Measurements from ENCODE around the gene JMJD6. TPM values are rescaled to one million over a fixed set of nuclear protein-coding genes. Genes with fewer than 3 reads are reported as not detected.
"Not testable (repeated sequence)": the region's sequence is repeated elsewhere in the genome, so short reads cannot be mapped to it uniquely, and the experiment has no call there.

JMJD6 gene
- total and polyA plus RNA-seq, 2 experiments from 2014 or later, result 11.4 to 12.8 TPM

DNA sequence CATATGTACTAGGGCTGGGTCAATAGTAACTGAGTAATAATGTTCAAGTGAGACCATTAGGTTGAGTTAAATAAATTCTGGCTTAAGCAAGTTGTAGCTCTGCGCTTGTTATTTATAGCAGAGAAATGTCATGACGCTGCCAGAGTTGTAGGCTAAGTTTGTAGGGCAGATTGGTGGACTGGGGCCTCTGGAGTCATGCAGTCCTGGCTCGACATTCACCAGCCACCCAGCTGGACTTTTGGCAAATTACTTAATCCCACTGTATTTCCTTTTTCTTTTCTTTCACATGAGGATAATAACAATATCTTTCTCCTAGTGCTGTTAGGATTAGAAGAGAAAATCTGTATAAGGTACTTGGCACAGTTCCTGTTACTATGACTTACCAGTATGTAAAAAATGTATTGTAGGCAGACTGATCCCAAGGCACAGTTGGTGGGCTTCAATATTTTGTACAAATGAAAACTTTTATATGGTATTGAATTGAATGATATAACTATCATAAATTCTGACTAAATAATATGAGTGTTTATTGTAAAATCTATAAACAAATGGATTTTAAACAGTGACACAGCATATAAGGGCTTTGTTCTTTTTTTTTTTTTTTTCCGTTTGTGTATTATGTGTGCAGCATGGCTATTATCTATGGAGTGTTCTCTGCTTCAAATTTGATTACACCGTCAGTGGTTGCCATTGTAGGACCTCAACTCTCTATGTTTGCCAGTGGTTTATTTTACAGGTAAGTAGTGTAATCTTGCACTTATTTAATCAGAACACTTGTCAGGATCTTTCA lies 14.1 kb upstream of the JMJD6 start:
- Histone ChIP-seq H3K4me1 (ENCODE audit: insufficient read depth) (peaks cover 5% of the 10 kb centered on the region; the same call in 1 of the 2 replicates), H3F3A (replicated peaks; ENCODE audit: low read depth) (peaks cover 7% of the 10 kb centered on the region), H3K27ac (ENCODE audit: low read depth) (no peak overlapping the region), H3K36me3 (ENCODE audit: insufficient read depth) (peaks cover 10% of the 10 kb centered on the region; the same call in 1 of the 2 replicates), H3K4me2 (no peak overlapping the region), H2AFZ (no peak overlapping the region), H3K9me2 (ENCODE audit: insufficient read depth) (no peaks in the 10 kb centered on the region), H4K20me1 (replicated peaks; ENCODE audit: insufficient read depth) (peaks cover 6% of the 10 kb centered on the region), H3K79me2 (replicated peaks; ENCODE audit: insufficient read depth) (peaks cover 32% of the 10 kb centered on the region), H3K27me3 (ENCODE audit: insufficient read depth) (no peaks in the 10 kb centered on the region), H3K4me3 (no peak overlapping the region)
- Mint-ChIP-seq H3K4me1 (peaks cover 6% of the 10 kb centered on the region), H3K36me3 (ENCODE audit: low read depth) (peaks cover 44% of the 10 kb centered on the region), H3K27me3 (ENCODE audit: insufficient read depth, low read depth, poor library complexity) (peaks cover 16% of the 10 kb centered on the region), H3K27ac (no peak overlapping the region), H3K9me3 (peaks cover 8% of the 10 kb centered on the region; the same call in 2 of the 3 replicates), H3K4me3 (no peak overlapping the region)
- DNase-seq (ENCODE audit: low spot score) (no peak), ATAC-seq (no peak)
- TF ChIP-seq, protein P1, sequence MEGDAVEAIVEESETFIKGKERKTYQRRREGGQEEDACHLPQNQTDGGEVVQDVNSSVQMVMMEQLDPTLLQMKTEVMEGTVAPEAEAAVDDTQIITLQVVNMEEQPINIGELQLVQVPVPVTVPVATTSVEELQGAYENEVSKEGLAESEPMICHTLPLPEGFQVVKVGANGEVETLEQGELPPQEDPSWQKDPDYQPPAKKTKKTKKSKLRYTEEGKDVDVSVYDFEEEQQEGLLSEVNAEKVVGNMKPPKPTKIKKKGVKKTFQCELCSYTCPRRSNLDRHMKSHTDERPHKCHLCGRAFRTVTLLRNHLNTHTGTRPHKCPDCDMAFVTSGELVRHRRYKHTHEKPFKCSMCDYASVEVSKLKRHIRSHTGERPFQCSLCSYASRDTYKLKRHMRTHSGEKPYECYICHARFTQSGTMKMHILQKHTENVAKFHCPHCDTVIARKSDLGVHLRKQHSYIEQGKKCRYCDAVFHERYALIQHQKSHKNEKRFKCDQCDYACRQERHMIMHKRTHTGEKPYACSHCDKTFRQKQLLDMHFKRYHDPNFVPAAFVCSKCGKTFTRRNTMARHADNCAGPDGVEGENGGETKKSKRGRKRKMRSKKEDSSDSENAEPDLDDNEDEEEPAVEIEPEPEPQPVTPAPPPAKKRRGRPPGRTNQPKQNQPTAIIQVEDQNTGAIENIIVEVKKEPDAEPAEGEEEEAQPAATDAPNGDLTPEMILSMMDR (conservative IDR thresholded peaks at IDR 0.05; ENCODE audit: low read depth in 2 of 2), result no peak
- TF ChIP-seq ZNF114 (CRISPR knock-in tag; IDR thresholded peaks at IDR 0.05), result no peak
- no peak for TF ChIP-seq JUNB (IDR thresholded peaks at IDR 0.05; ENCODE audit: unreplicated experiment)
- TF ChIP-seq ZNF331 (CRISPR knock-in tag; IDR thresholded peaks at IDR 0.05; ENCODE audit: low read depth), result no peak
- no peak for TF ChIP-seq ZNF462 (CRISPR knock-in tag; IDR thresholded peaks at IDR 0.05)
- no peak for TF ChIP-seq POLR2AphosphoS5 (IDR thresholded peaks at IDR 0.05; ENCODE audit: low read depth)
- no peak for TF ChIP-seq CREB1 (CRISPR knock-in tag; IDR thresholded peaks at IDR 0.05; ENCODE audit: low read depth)
- no peak for TF ChIP-seq STAT1 (IDR thresholded peaks at IDR 0.05; ENCODE audit: unreplicated experiment)
- no peak for TF ChIP-seq NANOG (IDR thresholded peaks at IDR 0.05; ENCODE audit: borderline replicate concordance)
- no peak for TF ChIP-seq EZH2phosphoT487 (IDR thresholded peaks at IDR 0.05; ENCODE audit: unreplicated experiment)

DNA sequence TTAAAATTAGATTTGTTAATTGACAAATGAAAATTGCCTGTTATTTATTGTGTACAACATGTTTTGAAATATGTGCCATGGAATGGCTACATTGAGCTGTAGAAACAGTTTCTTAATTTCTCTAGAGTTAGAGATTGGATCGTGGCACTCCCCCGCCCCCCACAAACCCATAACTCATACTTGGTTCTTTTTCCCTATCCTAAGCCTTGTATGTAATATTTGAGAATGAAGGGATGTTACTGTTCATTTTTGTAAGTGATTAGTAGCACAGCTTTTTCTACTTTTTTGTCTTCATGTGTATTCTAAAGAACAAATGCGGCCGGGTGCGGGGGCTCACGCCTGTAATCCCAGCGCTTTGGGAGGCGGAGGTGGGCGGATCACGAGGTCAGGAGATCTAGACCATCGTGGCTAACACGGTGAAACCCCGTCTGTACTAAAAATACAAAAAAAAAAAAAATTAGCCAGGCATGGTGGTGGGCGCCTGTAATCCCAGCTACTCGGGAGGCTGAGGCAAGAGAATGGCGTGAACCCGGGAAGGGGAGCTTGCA lies 13.2 kb upstream of the JMJD6 start:
- Histone ChIP-seq H3K79me2 (replicated peaks; ENCODE audit: insufficient read depth) (peaks cover 41% of the 10 kb centered on the region), H3F3A (replicated peaks; ENCODE audit: low read depth) (peaks cover 14% of the 10 kb centered on the region), H3K36me3 (ENCODE audit: insufficient read depth) (peaks cover 19% of the 10 kb centered on the region), H4K20me1 (replicated peaks; ENCODE audit: insufficient read depth) (peaks cover 15% of the 10 kb centered on the region)
- not testable (repeated sequence) for H3K27ac Mint-ChIP-seq; H3K27ac ChIP-seq (ENCODE audit: low read depth); H3K9me2 ChIP-seq (ENCODE audit: insufficient read depth); DNase-seq (ENCODE audit: low spot score); H3K4me1 Mint-ChIP-seq; H3K4me3 ChIP-seq; H3K4me2 ChIP-seq; H3K9me3 Mint-ChIP-seq; H2AFZ ChIP-seq; H3K4me1 ChIP-seq (ENCODE audit: insufficient read depth); ATAC-seq; H3K27me3 ChIP-seq (ENCODE audit: insufficient read depth); H3K4me3 Mint-ChIP-seq
- Mint-ChIP-seq H3K36me3 (ENCODE audit: low read depth) (peaks cover 44% of the 10 kb centered on the region), H3K27me3 (ENCODE audit: insufficient read depth, low read depth, poor library complexity) (peaks cover 19% of the 10 kb centered on the region)

Data from GM23338 (cell line).